Measurements from ENCODE around the gene GPI. TPM values are rescaled to one million over a fixed set of nuclear protein-coding genes. Genes with fewer than 3 reads are reported as not detected.
A peak's percentile ranks its signal among the peaks of the same experiment; 100 is the strongest.
"Not testable (repeated sequence)": the region's sequence is repeated elsewhere in the genome, so short reads cannot be mapped to it uniquely, and the experiment has no call there.

The GPI gene
- total and polyA plus RNA-seq, 2 donors (not counting 1 experiment from before 2014, with no cell fraction given), result 112 to 173 TPM

GRCh38 chr19:34327851-34328250, 37.1 kb upstream of the GPI start:
- no peak overlapping the region for H3K4me3 ChIP-seq (replicated peaks in 1 of 4; ENCODE audit: control extremely low read depth in 1 of 4, insufficient read depth in 1 of 4, low read depth in 3 of 4, low read length in 4 of 4)
- no peak for TF ChIP-seq EZH2 (IDR thresholded peaks at IDR 0.05; ENCODE audit: low read length, missing control alignments)
- TF ChIP-seq CTCF (conservative IDR thresholded peaks at IDR 0.05 in 1 of 2, IDR thresholded peaks at IDR 0.05 in 1 of 2; ENCODE audit: low read depth in 1 of 2, low read length in 2 of 2), result no peak
- H3K36me3 ChIP-seq (ENCODE audit: control insufficient read depth, insufficient read depth, low read length), result peaks cover 9% of the 10 kb centered on the region
- no peak overlapping the region for H3K4me2 ChIP-seq (ENCODE audit: extremely low read depth, insufficient read depth, low read length)
- H3K27me3 ChIP-seq (ENCODE audit: control insufficient read depth, insufficient read depth, low read length), result no peaks in the 10 kb centered on the region
- no peaks in the 10 kb centered on the region for H3K9me3 ChIP-seq (ENCODE audit: control insufficient read depth, insufficient read depth, low read depth, low read length)
- no peak overlapping the region for H3K27ac ChIP-seq (ENCODE audit: insufficient read depth, low read length)
- H2AFZ ChIP-seq (ENCODE audit: low read length), result no peak overlapping the region
- H3K9ac ChIP-seq (ENCODE audit: insufficient read depth, low read length), result no peak overlapping the region
- H4K20me1 ChIP-seq (ENCODE audit: control insufficient read depth, extremely low read depth, insufficient read depth, low read length), result no peaks in the 10 kb centered on the region
- H3K79me2 ChIP-seq (ENCODE audit: control insufficient read depth, insufficient read depth, low read length), result no peaks in the 10 kb centered on the region
- peak in 1 of 2 donors; percentile 35 for DNase-seq (ENCODE audit: low read depth in 2 of 2)
- no peaks in the 10 kb centered on the region for H3K4me1 ChIP-seq (ENCODE audit: control insufficient read depth, extremely low read depth, insufficient read depth, low read length)

GRCh38 chr19:34328982-34329381, 36.0 kb upstream of the GPI start:
- no peak overlapping the region for H3K27ac ChIP-seq (ENCODE audit: insufficient read depth, low read length)
- TF ChIP-seq CTCF (conservative IDR thresholded peaks at IDR 0.05 in 1 of 2, IDR thresholded peaks at IDR 0.05 in 1 of 2; ENCODE audit: low read depth in 1 of 2, low read length in 2 of 2), result no peak
- no peak for TF ChIP-seq EZH2 (IDR thresholded peaks at IDR 0.05; ENCODE audit: low read length, missing control alignments)
- H3K27me3 ChIP-seq (ENCODE audit: control insufficient read depth, insufficient read depth, low read length), result no peaks in the 10 kb centered on the region
- no peaks in the 10 kb centered on the region for H3K9me3 ChIP-seq (ENCODE audit: control insufficient read depth, insufficient read depth, low read depth, low read length)
- H3K79me2 ChIP-seq (ENCODE audit: control insufficient read depth, insufficient read depth, low read length), result no peaks in the 10 kb centered on the region
- H3K36me3 ChIP-seq (ENCODE audit: control insufficient read depth, insufficient read depth, low read length), result peaks cover 6% of the 10 kb centered on the region
- no peak for DNase-seq (ENCODE audit: low read depth in 2 of 2)
- H3K4me3 ChIP-seq (replicated peaks in 1 of 4; ENCODE audit: control extremely low read depth in 1 of 4, insufficient read depth in 1 of 4, low read depth in 3 of 4, low read length in 4 of 4), result no peak overlapping the region
- H3K9ac ChIP-seq (ENCODE audit: insufficient read depth, low read length), result no peak overlapping the region
- no peak overlapping the region for H3K4me2 ChIP-seq (ENCODE audit: extremely low read depth, insufficient read depth, low read length)
- no peak overlapping the region for H2AFZ ChIP-seq (ENCODE audit: low read length)
- no peaks in the 10 kb centered on the region for H3K4me1 ChIP-seq (ENCODE audit: control insufficient read depth, extremely low read depth, insufficient read depth, low read length)
- no peaks in the 10 kb centered on the region for H4K20me1 ChIP-seq (ENCODE audit: control insufficient read depth, extremely low read depth, insufficient read depth, low read length)

- H4K20me1 ChIP-seq (ENCODE audit: control insufficient read depth, extremely low read depth, insufficient read depth, low read length), result no peaks in the 10 kb centered on the region
- TF ChIP-seq CTCF (conservative IDR thresholded peaks at IDR 0.05 in 1 of 2, IDR thresholded peaks at IDR 0.05 in 1 of 2; ENCODE audit: low read depth in 1 of 2, low read length in 2 of 2) (no peak), EZH2 (IDR thresholded peaks at IDR 0.05; ENCODE audit: low read length, missing control alignments) (no peak)
- no peak overlapping the region for H3K4me3 ChIP-seq (replicated peaks in 1 of 4; ENCODE audit: control extremely low read depth in 1 of 4, insufficient read depth in 1 of 4, low read depth in 3 of 4, low read length in 4 of 4)
- H3K4me2 ChIP-seq (ENCODE audit: extremely low read depth, insufficient read depth, low read length), result no peak overlapping the region
- H3K27ac ChIP-seq (ENCODE audit: insufficient read depth, low read length), result no peak overlapping the region
- DNase-seq (ENCODE audit: low read depth in 2 of 2), result no peak
- H3K9ac ChIP-seq (ENCODE audit: insufficient read depth, low read length), result no peak overlapping the region
- H2AFZ ChIP-seq (ENCODE audit: low read length), result no peak overlapping the region
- peaks cover 6% of the 10 kb centered on the region for H3K36me3 ChIP-seq (ENCODE audit: control insufficient read depth, insufficient read depth, low read length)
- no peaks in the 10 kb centered on the region for H3K27me3 ChIP-seq (ENCODE audit: control insufficient read depth, insufficient read depth, low read length)
- H3K9me3 ChIP-seq (ENCODE audit: control insufficient read depth, insufficient read depth, low read depth, low read length), result no peaks in the 10 kb centered on the region
- H3K4me1 ChIP-seq (ENCODE audit: control insufficient read depth, extremely low read depth, insufficient read depth, low read length), result no peaks in the 10 kb centered on the region
- no peaks in the 10 kb centered on the region for H3K79me2 ChIP-seq (ENCODE audit: control insufficient read depth, insufficient read depth, low read length)
Observed at GRCh38 chr19:34330116-34330515, 34.9 kb upstream of the GPI start.

- H2AFZ ChIP-seq (ENCODE audit: low read length); H3K9me3 ChIP-seq (ENCODE audit: control insufficient read depth, insufficient read depth, low read depth, low read length); H4K20me1 ChIP-seq (ENCODE audit: control insufficient read depth, extremely low read depth, insufficient read depth, low read length); H3K9ac ChIP-seq (ENCODE audit: insufficient read depth, low read length); DNase-seq (ENCODE audit: low read depth in 2 of 2); H3K36me3 ChIP-seq (ENCODE audit: control insufficient read depth, insufficient read depth, low read length); H3K27ac ChIP-seq (ENCODE audit: insufficient read depth, low read length); H3K4me1 ChIP-seq (ENCODE audit: control insufficient read depth, extremely low read depth, insufficient read depth, low read length); H3K79me2 ChIP-seq (ENCODE audit: control insufficient read depth, insufficient read depth, low read length); H3K4me3 ChIP-seq (replicated peaks in 1 of 4; ENCODE audit: control extremely low read depth in 1 of 4, insufficient read depth in 1 of 4, low read depth in 3 of 4, low read length in 4 of 4); H3K4me2 ChIP-seq (ENCODE audit: extremely low read depth, insufficient read depth, low read length); H3K27me3 ChIP-seq (ENCODE audit: control insufficient read depth, insufficient read depth, low read length): not testable (repeated sequence)
Observed at GRCh38 chr19:34330596-34330995, 34.4 kb upstream of the GPI start.

GRCh38 chr19:34331596-34331995, 33.4 kb upstream of the GPI start:
- H3K4me3 ChIP-seq (replicated peaks in 1 of 4; ENCODE audit: control extremely low read depth in 1 of 4, insufficient read depth in 1 of 4, low read depth in 3 of 4, low read length in 4 of 4); H3K36me3 ChIP-seq (ENCODE audit: control insufficient read depth, insufficient read depth, low read length); DNase-seq (ENCODE audit: low read depth in 2 of 2); H2AFZ ChIP-seq (ENCODE audit: low read length); H4K20me1 ChIP-seq (ENCODE audit: control insufficient read depth, extremely low read depth, insufficient read depth, low read length); H3K9ac ChIP-seq (ENCODE audit: insufficient read depth, low read length); H3K4me2 ChIP-seq (ENCODE audit: extremely low read depth, insufficient read depth, low read length); H3K27ac ChIP-seq (ENCODE audit: insufficient read depth, low read length); H3K79me2 ChIP-seq (ENCODE audit: control insufficient read depth, insufficient read depth, low read length); H3K4me1 ChIP-seq (ENCODE audit: control insufficient read depth, extremely low read depth, insufficient read depth, low read length); H3K9me3 ChIP-seq (ENCODE audit: control insufficient read depth, insufficient read depth, low read depth, low read length); H3K27me3 ChIP-seq (ENCODE audit: control insufficient read depth, insufficient read depth, low read length): not testable (repeated sequence)

Data from fibroblast of lung (primary cell).